Dedifferentiated amniotic fluid mesenchymal stem cell (primary cell): ENCODE results near the gene AFF4.

Experiments used
- DNase-seq: peaks from one replicate; pipeline ENCODE4 v3.0.0-alpha.2; 2016; ENCODE audit errors: extremely low spot score

AFF4 gene

DNA sequence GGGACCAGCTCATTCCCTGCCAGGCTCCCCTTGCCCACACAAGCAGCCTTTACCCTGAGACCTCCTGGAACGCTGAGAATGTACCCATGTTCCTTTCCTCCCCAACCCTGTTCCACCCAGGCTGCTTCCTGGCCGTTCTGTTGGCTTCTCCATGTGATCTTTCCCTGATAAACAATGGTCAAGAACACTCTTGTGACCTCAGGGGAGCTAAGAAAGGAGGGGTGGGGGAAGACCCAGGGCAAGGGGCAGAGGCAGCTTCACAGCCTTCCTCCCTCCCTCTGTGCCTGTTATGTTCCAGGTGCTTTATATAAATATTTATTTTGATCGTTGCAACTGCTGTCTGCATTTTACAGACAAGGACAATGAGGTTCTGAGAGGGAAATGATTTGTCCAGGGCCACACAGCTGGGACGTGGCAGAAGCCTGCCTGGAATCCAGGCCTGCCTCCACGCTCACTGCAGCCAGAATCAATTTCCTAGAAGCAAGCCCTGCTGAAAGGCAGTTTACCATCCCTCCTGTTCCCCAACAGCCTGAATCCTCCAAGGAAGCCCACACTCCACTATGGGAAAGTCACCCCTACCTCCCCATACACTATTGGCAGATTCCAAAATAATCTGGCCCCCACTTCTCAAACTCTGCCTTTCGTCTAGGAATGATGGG lies 136.9 kb downstream of the AFF4 start:
- no peak for DNase-seq

DNA sequence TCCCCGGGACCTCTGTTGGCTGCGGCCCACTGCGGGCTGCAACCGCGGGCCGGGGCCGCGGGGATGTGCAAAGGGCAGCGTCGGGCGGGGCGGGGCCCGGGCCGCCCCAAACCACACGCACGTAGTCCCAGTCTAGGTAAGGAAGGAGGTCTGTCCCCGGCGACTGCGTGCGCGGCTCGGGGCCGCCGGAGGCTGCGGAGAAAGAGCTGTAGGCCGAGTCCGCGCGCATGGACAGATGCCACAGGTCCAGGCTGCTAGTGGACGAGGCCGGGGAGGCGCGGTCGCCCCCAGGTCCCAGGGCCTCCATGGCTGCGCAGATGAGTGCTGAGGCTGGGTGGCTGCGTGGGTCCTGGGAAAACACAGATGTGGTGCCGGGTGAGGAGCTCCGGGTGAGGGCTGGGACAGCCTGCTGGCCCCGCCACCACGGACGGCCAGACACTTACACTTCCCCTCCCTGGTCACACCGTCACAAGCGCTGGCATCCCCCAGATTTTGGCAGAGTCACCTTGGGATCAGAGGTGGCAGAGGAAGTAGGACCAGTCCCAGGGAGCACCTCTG lies 137.5 kb downstream of the AFF4 start:
- DNase-seq: no peak
